Upper lobe of right lung (tissue), 1 donor: Measurements from ENCODE around the gene RUNX2. TPM values are rescaled to one million over a fixed set of nuclear protein-coding genes. Genes with fewer than 3 reads are reported as not detected.

Source experiments
- ATAC-seq: fragments of 200-7000 bp; cut with Tn5 transposase; one replicate; pipeline ENCODE4 v1.9.1; 2020; ENCODE audit warnings: mild to moderate bottlenecking, moderate library complexity
- DNase-seq: peaks from one replicate; pipeline ENCODE4 v3.0.0-alpha.2; 2020
- H3K27ac ChIP-seq: fragments of 200-600 bp; one replicate; pipeline ENCODE4 v1.8.0; 2022
- H3K27me3 ChIP-seq: fragments of 200-600 bp; one replicate; pipeline ENCODE4 v1.8.0; 2022; ENCODE audit warnings: mild to moderate bottlenecking
- H3K36me3 ChIP-seq: fragments of 200-600 bp; one replicate; pipeline ENCODE4 v1.8.0; 2022
- H3K4me1 ChIP-seq: fragments of 200-600 bp; one replicate; pipeline ENCODE4 v1.8.0; 2022
- H3K4me3 ChIP-seq: fragments of 200-600 bp; one replicate; pipeline ENCODE4 v1.8.0; 2022; ENCODE audit warnings: mild to moderate bottlenecking
- H3K9me3 ChIP-seq: fragments of 200-600 bp; one replicate; pipeline ENCODE4 v1.8.0; 2022
- intact Hi-C: fragments of 100-400 bp; cut with DNase I; formaldehyde crosslinking; loops from one replicate; pipeline ENCODE4 v1.11.0; 2022
- total RNA-seq: library from RNA; stranded (reverse); fragmentation: NEBNext Ultra II Directional; extraction: Animal tissue kit (Norgen Biotek cat#: 25700); gene quantifications from one replicate; pipeline ENCODE4 v1.2.1, GENCODE V29; 2021
- TF ChIP-seq, protein P1 (sequence below): fragments of 200-600 bp; IDR thresholded peaks from one replicate; pipeline ENCODE4 v1.8.0; 2022; ENCODE audit warnings: antibody characterized with exemption
- donor health status: DM: no; HTN: yes; CAD: no; lungs with severe emphysema.

Gene RUNX2
- total RNA-seq, 1 donor from 2014 or later = 4.6 TPM

DNA sequence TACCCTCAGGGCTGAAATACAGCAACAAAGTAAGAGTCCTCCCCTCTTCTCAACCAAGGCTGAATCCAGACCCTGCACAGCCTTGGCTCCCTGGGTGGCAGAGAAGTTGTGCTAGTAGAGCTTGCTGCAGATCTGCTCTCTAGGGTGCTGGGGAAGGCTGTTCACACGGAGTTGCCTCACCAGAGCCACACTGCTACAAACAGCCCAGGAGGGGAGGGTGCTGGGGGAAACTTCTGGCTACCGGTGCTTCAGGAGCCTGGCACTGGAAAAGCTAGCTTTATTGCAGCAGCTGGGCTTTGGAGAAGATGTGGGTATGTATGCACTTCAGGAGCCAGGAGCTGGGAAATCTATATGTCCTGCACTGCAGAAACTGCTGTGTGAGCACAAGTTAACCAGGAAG, 87.2 kb downstream of the RUNX2 start:
- ATAC-seq (peak; percentile 21), DNase-seq (no peak)
- Histone ChIP-seq H3K36me3 (no peaks in the 10 kb centered on the region), H3K27me3 (peaks cover 28% of the 10 kb centered on the region), H3K27ac (no peak overlapping the region), H3K4me3 (no peak overlapping the region), H3K9me3 (no peaks in the 10 kb centered on the region), H3K4me1 (peaks cover 8% of the 10 kb centered on the region)
- intact Hi-C loops = no loop called here
- TF ChIP-seq, protein P1, sequence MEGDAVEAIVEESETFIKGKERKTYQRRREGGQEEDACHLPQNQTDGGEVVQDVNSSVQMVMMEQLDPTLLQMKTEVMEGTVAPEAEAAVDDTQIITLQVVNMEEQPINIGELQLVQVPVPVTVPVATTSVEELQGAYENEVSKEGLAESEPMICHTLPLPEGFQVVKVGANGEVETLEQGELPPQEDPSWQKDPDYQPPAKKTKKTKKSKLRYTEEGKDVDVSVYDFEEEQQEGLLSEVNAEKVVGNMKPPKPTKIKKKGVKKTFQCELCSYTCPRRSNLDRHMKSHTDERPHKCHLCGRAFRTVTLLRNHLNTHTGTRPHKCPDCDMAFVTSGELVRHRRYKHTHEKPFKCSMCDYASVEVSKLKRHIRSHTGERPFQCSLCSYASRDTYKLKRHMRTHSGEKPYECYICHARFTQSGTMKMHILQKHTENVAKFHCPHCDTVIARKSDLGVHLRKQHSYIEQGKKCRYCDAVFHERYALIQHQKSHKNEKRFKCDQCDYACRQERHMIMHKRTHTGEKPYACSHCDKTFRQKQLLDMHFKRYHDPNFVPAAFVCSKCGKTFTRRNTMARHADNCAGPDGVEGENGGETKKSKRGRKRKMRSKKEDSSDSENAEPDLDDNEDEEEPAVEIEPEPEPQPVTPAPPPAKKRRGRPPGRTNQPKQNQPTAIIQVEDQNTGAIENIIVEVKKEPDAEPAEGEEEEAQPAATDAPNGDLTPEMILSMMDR = no peak

DNA sequence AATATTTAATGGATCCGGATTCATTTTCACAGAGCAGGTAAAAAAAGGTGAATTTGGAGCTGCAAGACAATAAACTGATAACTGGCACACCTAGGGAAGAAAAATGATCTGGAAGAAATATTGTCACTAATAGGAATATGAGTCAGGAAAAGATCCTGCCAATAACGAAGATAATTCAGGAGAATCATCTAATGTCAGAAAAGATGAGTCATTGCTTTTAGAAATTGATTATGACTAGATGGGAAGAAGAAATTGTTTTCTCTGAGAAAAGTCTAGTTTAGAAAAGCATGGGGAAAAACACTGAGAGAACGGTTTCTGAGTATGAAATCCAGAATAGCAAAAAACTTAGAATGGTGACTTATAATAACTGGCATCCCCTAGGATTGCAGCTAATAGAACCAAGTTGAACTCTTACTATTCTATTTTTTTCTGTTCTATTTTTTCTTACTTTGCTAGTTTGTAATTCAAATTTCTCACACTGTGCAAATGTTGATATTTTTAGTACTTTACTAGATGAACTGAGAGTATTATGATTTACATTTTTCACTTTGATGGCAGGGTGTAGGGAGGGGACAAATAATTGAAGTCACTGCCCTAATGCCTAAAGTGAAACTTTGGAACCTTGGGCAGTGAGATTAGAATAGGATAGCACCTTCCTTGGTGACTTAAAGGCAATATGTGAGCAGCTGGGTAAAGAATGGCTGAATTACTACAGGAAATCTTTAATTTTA, 87.8 kb downstream of the RUNX2 start:
- Histone ChIP-seq H3K4me3 (no peak overlapping the region), H3K9me3 (no peaks in the 10 kb centered on the region), H3K36me3 (no peaks in the 10 kb centered on the region), H3K4me1 (peaks cover 9% of the 10 kb centered on the region), H3K27me3 (peaks cover 35% of the 10 kb centered on the region), H3K27ac (no peak overlapping the region)
- intact Hi-C loops = no loop called here
- TF ChIP-seq, protein P1 = no peak
- ATAC-seq (no peak), DNase-seq (no peak)

DNA sequence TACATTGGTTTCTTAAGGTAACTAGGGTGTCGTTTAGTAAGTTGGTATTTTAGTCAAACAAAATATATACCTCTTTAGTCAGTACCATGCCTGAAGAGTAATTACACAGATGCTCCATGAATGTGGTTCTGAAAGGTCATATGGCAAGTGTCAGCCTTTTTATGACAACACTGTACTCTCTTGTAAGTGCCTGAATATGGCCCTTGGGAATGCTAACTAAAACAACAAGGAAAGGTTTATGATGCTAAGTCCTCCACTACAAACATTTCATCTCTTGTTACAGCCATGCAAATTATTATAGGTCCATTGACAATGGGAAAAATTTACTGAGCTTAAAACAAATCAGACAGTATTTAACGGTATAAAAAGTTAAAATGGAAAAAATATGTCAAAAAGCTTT, 88.6 kb downstream of the RUNX2 start:
- no peaks in the 10 kb centered on the region for H3K9me3 ChIP-seq
- ATAC-seq (no peak), DNase-seq (no peak)
- H3K4me1 ChIP-seq = peaks cover 15% of the 10 kb centered on the region
- no peak overlapping the region for H3K4me3 ChIP-seq
- H3K27me3 ChIP-seq = peaks cover 38% of the 10 kb centered on the region
- H3K27ac ChIP-seq = no peak overlapping the region
- H3K36me3 ChIP-seq = no peaks in the 10 kb centered on the region
- intact Hi-C loops = no loop called here
- TF ChIP-seq, protein P1 = no peak

DNA sequence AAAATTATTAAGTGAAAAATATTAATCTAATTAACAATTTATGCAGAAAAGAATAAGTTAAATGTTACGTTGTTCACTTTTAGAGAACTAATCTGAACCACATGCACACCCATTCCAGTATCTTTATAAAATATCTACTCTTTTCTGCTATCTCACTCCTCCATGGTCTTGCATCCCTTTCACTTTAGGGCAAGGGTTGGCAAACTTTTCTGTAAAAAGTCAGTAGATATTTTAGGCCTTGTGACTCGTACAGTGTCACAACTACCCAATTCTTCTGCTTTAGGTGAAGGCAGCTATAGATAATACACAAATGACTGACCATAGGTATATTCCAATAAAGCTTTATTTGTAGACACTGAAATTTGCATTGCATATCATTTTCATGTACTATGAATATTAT, 89.3 kb downstream of the RUNX2 start:
- DNase-seq (no peak), ATAC-seq (no peak)
- Histone ChIP-seq H3K4me3 (no peak overlapping the region), H3K9me3 (no peaks in the 10 kb centered on the region), H3K4me1 (peaks cover 15% of the 10 kb centered on the region), H3K36me3 (no peaks in the 10 kb centered on the region), H3K27me3 (peaks cover 38% of the 10 kb centered on the region), H3K27ac (no peak overlapping the region)
- TF ChIP-seq, protein P1 = no peak
- intact Hi-C loops = no loop called here

DNA sequence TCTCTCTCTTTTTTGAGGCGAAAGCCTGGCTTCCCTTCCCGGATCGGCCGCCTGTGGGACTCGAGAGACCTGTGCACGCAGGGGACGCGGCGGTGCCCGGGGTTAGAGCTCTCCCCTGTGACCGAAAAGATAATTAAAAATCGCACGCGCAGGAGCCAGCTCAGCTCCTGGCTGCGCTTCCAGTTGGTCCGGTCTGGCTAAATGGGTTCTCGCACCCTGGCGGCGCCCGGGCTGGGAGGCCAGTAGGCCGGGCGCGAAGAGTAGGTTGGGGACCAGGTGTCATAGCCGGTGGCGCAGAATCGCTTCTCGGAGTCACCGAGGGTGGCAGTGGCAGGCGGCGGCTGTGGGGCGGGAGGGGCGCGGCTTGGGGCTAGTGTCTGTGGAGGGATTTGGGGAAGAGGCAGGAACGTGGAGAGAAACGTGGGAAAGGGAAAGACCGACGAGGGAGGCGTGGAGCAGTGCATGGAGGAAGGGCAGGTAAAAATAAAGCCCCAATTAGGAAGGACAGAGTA, 91.5 kb downstream of the RUNX2 start:
- peak; percentile 69 for ATAC-seq
- peaks cover 15% of the 10 kb centered on the region for H3K4me1 ChIP-seq
- peak; percentile 85 for DNase-seq
- no peaks in the 10 kb centered on the region for H3K36me3 ChIP-seq
- H3K4me3 ChIP-seq = peak overlapping the region; percentile 58
- H3K27ac ChIP-seq = no peak overlapping the region
- H3K27me3 ChIP-seq = peaks cover 53% of the 10 kb centered on the region
- intact Hi-C loops = no loop called here
- TF ChIP-seq, protein P1 = peak; percentile 34
- H3K9me3 ChIP-seq = no peaks in the 10 kb centered on the region
